ENCODE measurements around the gene SRRM5. TPM values are rescaled to one million over a fixed set of nuclear protein-coding genes. Genes with fewer than 3 reads are reported as not detected.
A peak's percentile ranks its signal among the peaks of the same experiment; 100 is the strongest.

Gene SRRM5
- total and polyA plus RNA-seq, 2 of the 4 experiments (the other 2 are of a cell fraction): 0.10 TPM; not detected in 1

DNA sequence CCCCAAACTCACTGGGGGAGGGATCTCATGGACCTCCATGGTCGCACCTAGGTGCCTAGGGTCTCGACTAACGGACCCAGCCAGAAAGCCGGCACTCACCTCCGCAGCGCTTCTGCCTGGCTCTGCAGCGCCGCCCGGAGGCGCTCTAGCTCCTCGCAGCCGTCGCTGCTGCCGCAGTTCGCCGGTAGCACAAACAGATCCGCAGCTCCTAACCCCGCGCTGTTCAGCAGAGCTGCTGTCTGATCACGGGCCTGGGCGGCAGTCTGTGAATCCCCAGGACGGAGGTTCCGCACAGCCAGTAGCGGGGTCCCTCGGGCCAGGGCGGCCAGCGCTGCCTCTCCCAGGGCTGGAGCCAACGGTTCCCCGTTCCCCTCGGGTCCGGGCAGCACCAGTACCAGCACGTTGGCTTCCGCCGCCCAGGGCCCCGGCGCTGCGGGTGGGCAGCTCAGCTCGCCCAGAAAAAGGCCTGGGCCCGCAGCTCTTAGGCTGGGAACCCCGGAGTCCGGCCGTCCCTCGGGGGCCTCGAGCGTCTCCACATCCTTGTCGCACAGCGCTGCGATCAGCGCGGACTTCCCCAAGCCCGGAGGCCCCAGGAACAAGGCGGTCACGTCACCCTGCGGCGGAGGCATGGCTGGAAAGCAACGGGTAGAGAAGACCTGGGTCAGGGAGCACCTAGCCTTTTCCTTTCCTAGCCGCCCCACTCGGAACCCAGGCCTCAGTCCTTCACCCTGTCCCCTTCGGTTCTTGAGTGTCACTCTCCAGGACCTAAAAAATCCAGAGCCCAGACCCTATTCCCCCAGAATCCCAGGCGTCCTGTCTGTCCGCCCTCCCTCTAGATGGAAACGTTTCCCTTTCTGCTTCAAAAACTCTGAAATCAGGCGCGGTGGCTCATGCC lies 16.9 kb upstream of the SRRM5 start:
- H2BK15ac ChIP-seq (ENCODE audit: low read depth, low read length): no peak overlapping the region
- H3K9me1 ChIP-seq (ENCODE audit: insufficient read depth, low read length): no peaks in the 10 kb centered on the region
- peaks cover 9% of the 10 kb centered on the region for H3K4me1 ChIP-seq (ENCODE audit: control insufficient read depth, insufficient read depth, low read length)
- no peaks in the 10 kb centered on the region for H3K27me3 ChIP-seq (ENCODE audit: control insufficient read depth, insufficient read depth, low read length)
- peak overlapping the region; percentile 98 for H2AK9ac ChIP-seq (replicated peaks; ENCODE audit: low read depth, low read length, poor library complexity)
- peak overlapping the region; percentile 69 for H3K9ac ChIP-seq (ENCODE audit: low read depth, low read length)
- H3K56ac ChIP-seq (ENCODE audit: extremely low read depth, insufficient read depth, low read length): peak overlapping the region; percentile 80
- DNase-seq (peak; percentile 69), ATAC-seq (ENCODE audit: low read depth) (peak; percentile 33)
- ChIA-PET CTCF (interaction anchor here (0.6 to 4.5 kb wide), 7 partner anchors 8 to 163 kb away, joined by 3 to 29 read pairs (median 3); no protein-coding TSS in a partner anchor), POLR2A (ENCODE audit: unreplicated experiment) (no interaction called here)
- H3K27ac ChIP-seq (ENCODE audit: insufficient read depth, low read length): peak overlapping the region; percentile 56
- H4K91ac ChIP-seq (ENCODE audit: insufficient read depth, low read depth, low read length): 0 out of 2 replicates have a peak overlapping the region, but pooled peaks have one; percentile 28
- TF ChIP-seq RAD21 (IDR thresholded peaks at IDR 0.05; ENCODE audit: low read length) (peak; percentile 86), MAFK (IDR thresholded peaks at IDR 0.05; ENCODE audit: low read depth, low read length) (no peak), MXI1 (IDR thresholded peaks at IDR 0.05; ENCODE audit: borderline replicate concordance, low read depth, low read length) (peak; percentile 56; the same call in 1 of the 2 replicates), SMC3 (IDR thresholded peaks at IDR 0.05; ENCODE audit: low read depth, low read length) (peak; percentile 64), RCOR1 (IDR thresholded peaks at IDR 0.05; ENCODE audit: insufficient replicate concordance, low read length) (no peak), BHLHE40 (IDR thresholded peaks at IDR 0.05; ENCODE audit: low read depth, low read length) (0 out of 2 replicates have a peak, but pooled peaks have one; percentile 14)
- TF ChIP-seq, protein P1, sequence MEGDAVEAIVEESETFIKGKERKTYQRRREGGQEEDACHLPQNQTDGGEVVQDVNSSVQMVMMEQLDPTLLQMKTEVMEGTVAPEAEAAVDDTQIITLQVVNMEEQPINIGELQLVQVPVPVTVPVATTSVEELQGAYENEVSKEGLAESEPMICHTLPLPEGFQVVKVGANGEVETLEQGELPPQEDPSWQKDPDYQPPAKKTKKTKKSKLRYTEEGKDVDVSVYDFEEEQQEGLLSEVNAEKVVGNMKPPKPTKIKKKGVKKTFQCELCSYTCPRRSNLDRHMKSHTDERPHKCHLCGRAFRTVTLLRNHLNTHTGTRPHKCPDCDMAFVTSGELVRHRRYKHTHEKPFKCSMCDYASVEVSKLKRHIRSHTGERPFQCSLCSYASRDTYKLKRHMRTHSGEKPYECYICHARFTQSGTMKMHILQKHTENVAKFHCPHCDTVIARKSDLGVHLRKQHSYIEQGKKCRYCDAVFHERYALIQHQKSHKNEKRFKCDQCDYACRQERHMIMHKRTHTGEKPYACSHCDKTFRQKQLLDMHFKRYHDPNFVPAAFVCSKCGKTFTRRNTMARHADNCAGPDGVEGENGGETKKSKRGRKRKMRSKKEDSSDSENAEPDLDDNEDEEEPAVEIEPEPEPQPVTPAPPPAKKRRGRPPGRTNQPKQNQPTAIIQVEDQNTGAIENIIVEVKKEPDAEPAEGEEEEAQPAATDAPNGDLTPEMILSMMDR (conservative IDR thresholded peaks at IDR 0.05; ENCODE audit: low read depth, low read length): peak; percentile 85
- peak overlapping the region; percentile 1 to 41; a peak in 1 of 4 replicates for H4K8ac ChIP-seq (ENCODE audit: low read depth in 2 of 2, low read length in 2 of 2)
- peak overlapping the region; percentile 69 for H2AK5ac ChIP-seq (ENCODE audit: low read depth, low read length)
- H3K4ac ChIP-seq (ENCODE audit: low read depth, low read length): peak overlapping the region; percentile 60
- no peak overlapping the region for H2BK120ac ChIP-seq (ENCODE audit: low read depth, low read length)
- H2AFZ ChIP-seq (replicated peaks; ENCODE audit: low read length, poor library complexity): peak overlapping the region; percentile 98
- H3K18ac ChIP-seq (ENCODE audit: low read depth, low read length): no peak overlapping the region
- H4K20me1 ChIP-seq (ENCODE audit: insufficient read depth, low read length): peaks cover 5% of the 10 kb centered on the region
- H3K9me3 ChIP-seq (ENCODE audit: control insufficient read depth, insufficient read depth, low read length): no peaks in the 10 kb centered on the region
- WGBS, 2 experiments (ENCODE audit: extremely low coverage in 2 of 2, insufficient read length in 1 of 2): 1% methylated on average over 34 of the region's 64 CpGs; no CpG with 5 or more reads in 1 of the 2 experiments
- peak overlapping the region; percentile 47 for H2BK5ac ChIP-seq (ENCODE audit: low read depth, low read length, poor library complexity, severe bottlenecking)
- intact Hi-C loops (cut with micrococcal nuclease): loop anchor here (1.0 to 2.0 kb wide), 3 partner anchors 34 to 148 kb away; no protein-coding TSS in a partner anchor
- peaks cover 27 to 74% of the 10 kb centered on the region in 2 experiments for H3K79me1 ChIP-seq (ENCODE audit: low read depth in 1 of 2, low read length in 2 of 2)
- no peak overlapping the region for H2BK20ac ChIP-seq (ENCODE audit: low read depth, low read length)
- H3K4me3 ChIP-seq (ENCODE audit: insufficient read depth, low read depth, low read length): peak overlapping the region; percentile 54
- dilution Hi-C loops (cut with HindIII; ENCODE audit: low sequenced_read_pairs, unreplicated experiment): no loop called here
- no peak overlapping the region for H4K5ac ChIP-seq (ENCODE audit: low read depth, low read length)
- peaks cover 42% of the 10 kb centered on the region for H3K36me3 ChIP-seq (ENCODE audit: control insufficient read depth, insufficient read depth, low read length)
- in situ Hi-C loops (cut with MboI; ENCODE audit: low sequenced_read_pairs): no loop called here
- peak overlapping the region; percentile 86 for H3K4me2 ChIP-seq (ENCODE audit: low read depth, low read length)
- H3K14ac ChIP-seq (replicated peaks; ENCODE audit: low read depth, low read length): peak overlapping the region; percentile 64
- BruUV-seq (replicated peaks): no TSS peak
- H3K23ac ChIP-seq (ENCODE audit: low read depth, low read length): peak overlapping the region; percentile 54
